Subcutaneous adipose tissue (tissue), 4 donors: ENCODE measurements around the gene MAPK8. TPM values are rescaled to one million over a fixed set of nuclear protein-coding genes. Genes with fewer than 3 reads are reported as not detected.

ENCODE experiments used
- total RNA-seq, 4 donors: library from RNA; depleted of rRNA; stranded (reverse); fragments of >200 nt; gene quantifications; one replicate each; pipeline ENCODE4 v1.1.0, GENCODE V29; 2016
- TF ChIP-seq, protein P1 (sequence below): fragments of 450-650 bp; IDR thresholded peaks from one replicate; pipeline ENCODE4 v1.5.1; 2016; ENCODE audit warnings: low read depth, mild to moderate bottlenecking, control low read depth, antibody characterized with exemption, moderate library complexity

Gene MAPK8
- total RNA-seq, 4 donors from 2014 or later, result 34.1 to 72.2 (median 36.5) TPM

GRCh38 chr10:48336978-48337599, 30.6 kb downstream of the MAPK8 start:
- TF ChIP-seq, protein P1, sequence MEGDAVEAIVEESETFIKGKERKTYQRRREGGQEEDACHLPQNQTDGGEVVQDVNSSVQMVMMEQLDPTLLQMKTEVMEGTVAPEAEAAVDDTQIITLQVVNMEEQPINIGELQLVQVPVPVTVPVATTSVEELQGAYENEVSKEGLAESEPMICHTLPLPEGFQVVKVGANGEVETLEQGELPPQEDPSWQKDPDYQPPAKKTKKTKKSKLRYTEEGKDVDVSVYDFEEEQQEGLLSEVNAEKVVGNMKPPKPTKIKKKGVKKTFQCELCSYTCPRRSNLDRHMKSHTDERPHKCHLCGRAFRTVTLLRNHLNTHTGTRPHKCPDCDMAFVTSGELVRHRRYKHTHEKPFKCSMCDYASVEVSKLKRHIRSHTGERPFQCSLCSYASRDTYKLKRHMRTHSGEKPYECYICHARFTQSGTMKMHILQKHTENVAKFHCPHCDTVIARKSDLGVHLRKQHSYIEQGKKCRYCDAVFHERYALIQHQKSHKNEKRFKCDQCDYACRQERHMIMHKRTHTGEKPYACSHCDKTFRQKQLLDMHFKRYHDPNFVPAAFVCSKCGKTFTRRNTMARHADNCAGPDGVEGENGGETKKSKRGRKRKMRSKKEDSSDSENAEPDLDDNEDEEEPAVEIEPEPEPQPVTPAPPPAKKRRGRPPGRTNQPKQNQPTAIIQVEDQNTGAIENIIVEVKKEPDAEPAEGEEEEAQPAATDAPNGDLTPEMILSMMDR, result no peak

GRCh38 chr10:48340734-48341133, 34.3 kb downstream of the MAPK8 start:
- TF ChIP-seq, protein P1, result no peak

GRCh38 chr10:48343106-48343505, 36.6 kb downstream of the MAPK8 start:
- TF ChIP-seq, protein P1, result no peak

DNA sequence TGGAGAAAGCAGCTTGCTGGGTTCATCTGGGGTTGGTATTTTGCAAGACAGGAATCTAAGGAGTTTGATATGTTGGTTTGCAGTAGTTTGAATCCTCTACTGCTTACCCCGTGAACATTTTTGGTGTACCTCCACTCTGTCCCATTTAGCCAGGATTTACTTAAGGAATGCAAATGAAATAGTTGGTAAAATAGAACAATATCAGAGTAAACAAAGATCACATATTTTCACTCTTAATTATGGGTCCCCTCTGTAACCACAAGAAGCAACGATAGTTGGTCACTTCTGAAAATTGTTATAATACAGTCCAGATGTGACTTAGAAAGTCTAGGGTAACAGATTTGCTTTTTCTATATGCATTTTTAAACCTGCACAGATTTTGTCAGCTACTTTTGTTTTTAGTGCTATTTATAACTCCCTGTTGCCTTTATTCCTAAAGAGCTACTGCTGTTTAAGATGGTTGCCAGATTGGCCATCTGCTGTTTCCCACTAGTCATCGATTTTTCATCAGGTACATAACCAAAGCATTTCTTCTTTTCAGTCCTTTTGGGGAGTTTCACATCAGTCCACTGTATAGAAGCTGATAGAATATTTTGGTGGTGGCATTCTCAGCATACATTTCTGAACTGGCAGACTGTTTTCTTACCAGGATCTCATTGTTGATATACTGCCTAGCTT, 37.6 kb downstream of the MAPK8 start:
- TF ChIP-seq, protein P1, result no peak

DNA sequence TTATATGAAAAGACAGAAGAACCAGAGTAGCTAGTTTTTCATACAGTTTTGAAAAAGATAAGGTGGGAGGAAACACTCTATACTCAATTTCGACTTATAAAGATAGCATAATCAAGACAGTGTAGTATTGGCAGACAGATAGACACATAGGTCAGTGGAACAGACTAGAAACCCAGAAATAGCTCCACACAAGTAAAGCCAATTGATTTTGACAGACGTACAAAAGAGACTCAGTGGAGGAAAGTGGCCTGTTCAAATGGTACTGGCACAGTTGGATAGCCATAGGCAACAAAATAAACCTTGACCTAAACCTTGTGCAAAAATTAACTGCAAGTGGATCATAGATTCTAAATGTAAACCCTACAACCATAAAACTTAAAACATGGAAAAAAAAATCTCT, 46.8 kb downstream of the MAPK8 start:
- TF ChIP-seq, protein P1, result no peak

DNA sequence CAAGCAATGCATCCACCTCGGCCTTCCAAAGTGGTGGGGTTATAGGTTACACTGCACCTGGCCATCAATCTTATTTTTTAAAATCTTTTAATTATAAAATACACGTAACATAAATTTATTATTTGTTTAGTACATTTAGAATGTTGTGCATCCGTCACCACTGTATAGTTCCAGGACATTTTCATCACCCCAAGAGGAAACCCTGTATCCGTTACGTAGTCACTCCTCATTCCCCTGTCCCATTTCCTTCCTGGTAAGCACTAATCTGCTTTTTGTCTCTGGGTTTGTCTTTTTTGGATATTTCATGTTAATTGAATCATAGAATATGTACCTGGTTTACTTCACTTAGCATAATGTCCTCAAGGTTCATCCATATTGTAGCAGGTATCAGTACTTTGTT, 51.2 kb downstream of the MAPK8 start:
- TF ChIP-seq, protein P1, result no peak

DNA sequence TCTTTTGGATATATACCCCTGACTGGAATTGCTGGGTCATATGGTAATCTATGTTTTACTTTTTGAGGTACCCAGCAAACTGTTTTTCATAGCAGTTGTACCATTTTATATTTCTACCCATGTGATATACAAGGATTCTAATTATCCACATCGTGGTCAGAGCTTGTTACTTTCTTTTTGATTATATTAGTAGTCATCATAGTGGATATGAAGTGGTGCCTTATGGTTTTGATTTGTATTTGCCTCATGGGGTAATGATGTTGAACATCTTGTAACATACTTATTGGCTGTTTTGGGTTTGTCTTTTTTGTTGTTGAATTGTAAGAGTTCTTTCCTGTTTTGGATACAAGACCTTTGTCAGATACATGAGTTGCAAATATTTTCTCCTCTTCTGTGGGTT, 51.7 kb downstream of the MAPK8 start:
- TF ChIP-seq, protein P1, result no peak
